Renal cortex interstitium (tissue), 11 donors: Measurements from ENCODE around the gene TRIM15. TPM values are rescaled to one million over a fixed set of nuclear protein-coding genes. Genes with fewer than 3 reads are reported as not detected.
A peak's percentile ranks its signal among the peaks of the same experiment; 100 is the strongest.
"Not testable (repeated sequence)": the region's sequence is repeated elsewhere in the genome, so short reads cannot be mapped to it uniquely, and the experiment has no call there.

Source experiments
- DNase-seq, 11 donors: peaks; one replicate each; pipeline ENCODE4 v3.0.0-alpha.2; 2013; ENCODE audit warnings: low read depth in 9 of 11, low spot score in 4 of 11; ENCODE audit errors: extremely low read depth in 1 of 11
- polyA plus RNA-seq, 3 donors: library from polyadenylated mRNA; unstranded; fragments of 120-200 nt; gene quantifications; one replicate each; pipeline ENCODE4 v1.2.1, GENCODE V29; 2013; ENCODE audit not compliant: insufficient read length in 3 of 3

Gene TRIM15
- polyA plus RNA-seq, 3 donors: 0.09 to 0.16 (median 0.14) TPM

- DNase-seq: peak in 7 of 11 donors; percentile 46 to 61 (median 52)
These were observed 50.8 kb downstream of the TRIM15 start for GRCh38 chr6:30213957-30214656.

GRCh38 chr6:30214657-30214982, 51.3 kb downstream of the TRIM15 start:
- no peak for DNase-seq

DNA sequence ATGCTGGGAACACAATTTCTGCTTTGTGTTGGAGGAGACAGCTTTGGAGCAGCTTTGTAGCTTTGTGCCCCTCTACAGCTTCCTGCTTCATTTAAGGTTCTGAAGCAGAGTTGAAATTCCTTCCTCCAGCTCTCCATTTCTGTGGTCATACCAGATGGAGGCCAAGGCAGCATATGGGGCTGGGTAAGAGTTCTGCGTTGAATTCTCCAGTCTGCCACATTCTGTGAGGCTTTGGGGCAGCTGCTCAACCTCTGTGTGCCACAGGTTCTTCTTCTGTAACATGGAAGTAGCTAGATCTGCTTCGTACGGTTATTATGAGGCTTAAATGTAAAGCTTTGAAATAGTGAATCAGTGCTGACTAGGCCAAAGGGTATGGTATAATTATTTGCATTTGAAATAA, 52.8 kb downstream of the TRIM15 start:
- no peak for DNase-seq

DNA sequence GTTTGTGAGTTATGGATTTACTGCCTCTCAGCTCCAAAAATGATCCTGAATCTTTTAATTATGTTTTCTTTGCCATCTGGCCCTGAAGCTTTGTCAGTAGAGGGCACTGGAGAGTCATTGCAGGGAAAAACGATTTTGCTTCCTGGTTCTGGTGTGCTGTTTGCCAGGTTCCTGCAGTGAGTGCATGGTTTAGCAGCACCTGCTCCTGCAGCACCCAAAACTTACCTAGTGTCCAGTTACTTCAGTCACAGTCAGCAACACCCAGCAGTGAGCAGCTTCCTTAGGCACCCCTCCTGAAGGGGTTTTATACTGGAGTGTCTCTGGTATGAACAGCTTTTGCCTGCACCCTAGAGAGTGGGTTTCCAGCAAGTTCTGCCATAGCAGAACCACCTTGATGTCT, 55.9 kb downstream of the TRIM15 start:
- DNase-seq: peak in 6 of 11 donors; percentile 23 to 56 (median 36)

DNA sequence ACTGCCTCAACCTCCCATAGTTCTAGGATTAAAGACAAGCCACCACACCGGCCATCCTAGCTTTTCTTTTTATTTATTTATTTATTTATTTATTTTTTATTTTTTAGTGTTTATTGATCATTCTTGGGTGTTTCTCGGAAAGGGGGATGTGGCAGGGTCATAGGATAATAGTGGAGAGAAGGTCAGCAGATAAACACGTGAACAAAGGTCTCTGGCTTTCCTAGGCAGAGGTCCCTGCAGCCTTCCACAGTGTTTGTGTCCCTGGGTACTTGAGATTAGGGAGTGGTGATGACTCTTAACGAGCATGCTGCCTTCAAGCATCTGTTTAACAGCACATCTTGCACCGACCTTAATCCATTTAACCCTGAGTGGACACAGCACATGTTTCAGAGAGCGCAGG, 58.0 kb downstream of the TRIM15 start:
- DNase-seq: not testable (repeated sequence)

- DNase-seq: not testable (repeated sequence)
These were observed 58.6 kb downstream of the TRIM15 start for GRCh38 chr6:30221956-30222355.

Other genes with a start within 250 kb of the TRIM15 start
- 100 to 1,000 TPM; 128 to 197 (median 176) TPM for gene HLA-A, start 221.0 kb upstream of the TRIM15 start, polyA plus RNA-seq
- gene POLR1H, start 102.3 kb upstream of the TRIM15 start, polyA plus RNA-seq: 10 to 100 TPM; 33.5 to 41.6 (median 38.6) TPM
- 10 to 100 TPM; 61.0 to 65.1 (median 62.9) TPM for gene PPP1R11, start 96.3 kb upstream of the TRIM15 start, polyA plus RNA-seq
- gene RNF39, start 87.8 kb upstream of the TRIM15 start, polyA plus RNA-seq: 1 to 10 TPM; 1.4 to 1.7 (median 1.4) TPM
- under 1 TPM in 1 of 3 donors, not detected in 2; 0.09 TPM for gene TRIM31, start 50.5 kb upstream of the TRIM15 start, polyA plus RNA-seq
- under 1 TPM; 0.10 to 0.23 (median 0.11) TPM for gene TRIM40, start 27.4 kb upstream of the TRIM15 start, polyA plus RNA-seq
- gene TRIM10, start 2.3 kb upstream of the TRIM15 start, polyA plus RNA-seq: under 1 TPM; 0.29 to 0.68 (median 0.39) TPM
- 10 to 100 TPM; 34.4 to 37.1 (median 36.9) TPM for gene TRIM26, start 49.9 kb downstream of the TRIM15 start, polyA plus RNA-seq
- 10 to 100 TPM; 12.4 to 15.4 (median 14.2) TPM for gene TRIM39, start 163.4 kb downstream of the TRIM15 start, polyA plus RNA-seq
- gene RPP21, start 181.6 kb downstream of the TRIM15 start, polyA plus RNA-seq: 10 to 100 TPM; 28.0 to 42.4 (median 35.3) TPM